CD14-positive monocyte (primary cell): Measurements from ENCODE around the gene MAP2K6. TPM values are rescaled to one million over a fixed set of nuclear protein-coding genes. Genes with fewer than 3 reads are reported as not detected.

Experiments
- DNase-seq, 3 donors: peaks; one replicate each; pipeline ENCODE4 v3.0.0-alpha.2; 2011 to 2022
- H2AFZ ChIP-seq: 2 replicates; pipeline ENCODE4 v1.6.0; 2012; ENCODE audit warnings: mild to moderate bottlenecking, low read depth, low read length, inconsistent platforms; ENCODE audit not compliant: insufficient read depth, poor library complexity, severe bottlenecking
- H3K27ac ChIP-seq, 2 donors: 1 replicate in 1 of 2; 2 replicates in 1 of 2; pipeline ENCODE4 v1.5.1; 2012 to 2013; ENCODE audit warnings: low read length in 2 of 2, control low read depth in 1 of 2, inconsistent platforms in 1 of 2, low read depth in 1 of 2, mild to moderate bottlenecking in 1 of 2
- H3K27me3 ChIP-seq, 2 donors: one replicate each; pipeline versions ENCODE4 v1.6.0 to v1.6.1; 2011 to 2013; ENCODE audit warnings: low read length in 2 of 2; ENCODE audit not compliant: control insufficient read depth in 2 of 2, insufficient read depth in 2 of 2
- H3K36me3 ChIP-seq, 2 donors: replicated peaks in 1 of 2; 1 replicate in 1 of 2; 2 replicates in 1 of 2; pipeline versions ENCODE4 v1.5.1 to v1.6.1; 2012 to 2013; ENCODE audit warnings: low read length in 2 of 2, control low read depth in 1 of 2, inconsistent platforms in 1 of 2, mild to moderate bottlenecking in 1 of 2; ENCODE audit not compliant: insufficient read depth in 2 of 2, control insufficient read depth in 1 of 2
- H3K4me1 ChIP-seq, 2 donors: 1 replicate in 1 of 2; 2 replicates in 1 of 2; pipeline versions ENCODE4 v1.5.1 to v1.6.1; 2012 to 2013; ENCODE audit warnings: low read length in 2 of 2, control low read depth in 1 of 2, inconsistent platforms in 1 of 2, mild to moderate bottlenecking in 1 of 2, moderate library complexity in 1 of 2; ENCODE audit not compliant: insufficient read depth in 2 of 2, control insufficient read depth in 1 of 2
- H3K4me2 ChIP-seq: replicated peaks from 2 replicates; pipeline ENCODE3; 2012; ENCODE audit warnings: low read length, moderate library complexity, mild to moderate bottlenecking; ENCODE audit not compliant: poor library complexity, severe bottlenecking; ENCODE audit errors: extremely low read depth
- H3K4me3 ChIP-seq, 3 experiments: fragments of 200-600 bp in 1 of 3; sonication (generic) in 1 of 3; replicated peaks in 1 of 3; 1 replicate in 2 of 3; 2 replicates in 1 of 3; pipeline ENCODE4 v1.5.1; 2011 to 2013; ENCODE audit warnings: low read length in 3 of 3, mild to moderate bottlenecking in 3 of 3, control low read depth in 2 of 3, low read depth in 2 of 3, inconsistent platforms in 1 of 3, moderate library complexity in 1 of 3
- H3K79me2 ChIP-seq: 2 replicates; pipeline ENCODE4 v1.6.0; 2012; ENCODE audit warnings: mild to moderate bottlenecking, control low read depth, inconsistent platforms, low read length, moderate library complexity; ENCODE audit not compliant: insufficient read depth
- H3K9ac ChIP-seq: 2 replicates; pipeline ENCODE4 v1.6.0; 2017; ENCODE audit warnings: low read length, mild to moderate bottlenecking; ENCODE audit not compliant: insufficient read depth, poor library complexity, severe bottlenecking
- H3K9me3 ChIP-seq, 2 donors: replicated peaks in 1 of 2; 1 replicate in 1 of 2; 2 replicates in 1 of 2; pipeline versions ENCODE4 v1.5.1 to v1.6.1; 2012 to 2013; ENCODE audit warnings: low read length in 2 of 2, control low read depth in 1 of 2; ENCODE audit not compliant: control insufficient read depth in 1 of 2, insufficient read depth in 1 of 2
- H4K20me1 ChIP-seq: 2 replicates; pipeline ENCODE4 v1.6.0; 2012; ENCODE audit warnings: mild to moderate bottlenecking, low read length, control low read depth, moderate library complexity; ENCODE audit not compliant: insufficient read depth
- H3K27ac Mint-ChIP-seq, 7 donors: one replicate each; pipeline ENCODE4 v1.8.0; 2020; ENCODE audit warnings: mild to moderate bottlenecking in 7 of 7, mixed read lengths in 7 of 7, moderate library complexity in 6 of 7, inconsistent platforms in 2 of 7
- H3K27me3 Mint-ChIP-seq, 3 donors: one replicate each; pipeline ENCODE4 v1.8.0; 2021 to 2022; ENCODE audit warnings: low read depth in 3 of 3, mild to moderate bottlenecking in 3 of 3, mixed read lengths in 3 of 3, moderate library complexity in 3 of 3, inconsistent platforms in 1 of 3
- H3K36me3 Mint-ChIP-seq, 2 donors: one replicate each; pipeline ENCODE4 v1.8.0; 2020; ENCODE audit warnings: mixed read lengths in 2 of 2, inconsistent platforms in 1 of 2, mild to moderate bottlenecking in 1 of 2
- H3K4me1 Mint-ChIP-seq: one replicate; pipeline ENCODE4 v1.8.0; 2020; ENCODE audit warnings: mild to moderate bottlenecking, mixed read lengths
- H3K4me3 Mint-ChIP-seq, 2 donors: one replicate each; pipeline ENCODE4 v1.8.0; 2020; ENCODE audit warnings: mild to moderate bottlenecking in 2 of 2, mixed read lengths in 2 of 2, moderate library complexity in 1 of 2
- H3K9me3 Mint-ChIP-seq, 7 donors: one replicate each; pipeline ENCODE4 v1.8.0; 2020 to 2022; ENCODE audit warnings: mixed read lengths in 7 of 7, mild to moderate bottlenecking in 6 of 7, moderate library complexity in 6 of 7, inconsistent platforms in 2 of 7
- WGBS: methylation state at CpG from one replicate; pipeline ENCODE4 v1.1.5; 2013; ENCODE audit warnings: missing lambda C conversion rate; ENCODE audit not compliant: insufficient coverage; 5-methylcytosine and 5-hydroxymethylcytosine counted together
- intact Hi-C, 2 donors: fragments of 100-400 bp; cut with micrococcal nuclease; formaldehyde crosslinking; loops; one replicate each; pipeline versions ENCODE4 v1.15.0 to v1.15.1; 2023
- polyA plus RNA-seq, 3 donors: library from polyadenylated mRNA; depleted of rRNA in 1 of 3; unstranded in 2 of 3; stranded (reverse) in 1 of 3; fragments of 300-500 nt in 2 of 3; fragments of >200 nt in 1 of 3; fragmentation: Illumina TruSeq in 2 of 3; gene quantifications; 1 replicate in 2 of 3; 2 replicates in 1 of 3; pipeline ENCODE4 v1.2.3, GENCODE V29; 2012 to 2021
- TF ChIP-seq, protein P1 (sequence below): fragments of 200-600 bp; IDR thresholded peaks from one replicate; pipeline ENCODE4 v1.8.0; 2022; ENCODE audit warnings: antibody characterized with exemption, mild to moderate bottlenecking

MAP2K6 gene
- polyA plus RNA-seq, 3 donors: 13.5 to 28.9 (median 18.5) TPM

DNA sequence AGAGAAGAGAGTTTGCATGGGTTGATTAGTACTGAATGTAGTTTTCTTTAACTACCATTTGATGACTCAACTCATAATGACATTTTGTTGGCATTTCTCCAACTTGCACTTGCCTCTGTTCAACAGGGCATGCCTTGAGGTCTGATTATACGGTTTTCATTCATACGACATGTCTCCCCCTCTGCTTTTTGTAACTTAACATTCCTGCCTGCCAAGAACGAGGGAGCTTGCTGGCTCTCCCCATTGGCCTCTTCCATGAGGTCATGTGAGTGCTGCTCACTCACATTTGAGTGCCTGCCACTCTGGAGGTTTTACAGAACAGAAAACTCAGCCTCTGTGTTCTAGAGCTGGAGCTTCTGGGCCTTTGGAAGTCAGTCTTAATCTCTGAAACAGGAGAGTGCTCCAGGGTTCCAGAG, 19.7 kb downstream of the MAP2K6 start:
- peak overlapping the region in 1 of 7 donors; percentile 65 for H3K27ac Mint-ChIP-seq
- intact Hi-C loops: no loop called here

DNA sequence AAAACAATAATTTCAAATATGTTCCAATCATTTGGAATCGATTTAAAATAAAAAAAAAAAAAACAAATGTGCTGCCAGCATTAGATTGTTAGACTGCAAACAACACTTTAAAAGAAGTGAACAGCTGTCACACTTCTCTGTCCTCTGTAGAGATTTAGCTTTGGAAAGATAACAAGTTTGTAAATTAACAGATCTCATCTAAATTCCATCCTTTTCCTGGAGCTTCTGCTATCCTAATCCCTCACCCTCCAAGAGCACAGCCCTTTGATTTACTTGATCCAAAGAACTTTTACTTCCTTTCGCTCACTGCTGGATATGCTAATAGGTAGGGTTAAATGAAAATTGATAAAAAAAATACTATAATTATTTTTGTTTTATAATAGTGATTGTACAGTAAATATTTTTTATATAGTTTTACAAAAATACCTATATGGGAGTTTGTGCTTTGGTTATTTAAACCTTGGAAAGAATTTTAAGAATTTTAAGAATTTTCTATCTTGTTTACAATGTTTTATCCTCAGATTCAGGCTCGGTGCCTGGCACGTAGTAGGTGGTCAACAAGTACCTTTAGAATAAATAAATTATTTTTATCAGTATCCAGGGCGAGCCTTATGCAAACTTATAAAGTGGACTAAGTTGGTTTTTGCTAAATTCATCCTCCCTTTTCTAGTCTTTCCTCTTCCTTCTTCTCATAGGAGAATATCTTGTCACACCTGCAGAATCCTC, 21.6 kb downstream of the MAP2K6 start:
- intact Hi-C loops: no loop called here
- no peaks in the 10 kb centered on the region for H3K27me3 Mint-ChIP-seq
- no peak for DNase-seq
- H3K27me3 ChIP-seq: no peaks in the 10 kb centered on the region
- H3K4me2 ChIP-seq: no peak overlapping the region
- H3K9ac ChIP-seq: no peak overlapping the region
- no peak overlapping the region for H3K4me3 Mint-ChIP-seq
- H3K27ac Mint-ChIP-seq: no peak overlapping the region
- H3K36me3 Mint-ChIP-seq: peaks cover 10 to 12% of the 10 kb centered on the region in 2 donors
- H3K79me2 ChIP-seq: no peaks in the 10 kb centered on the region
- H3K4me3 ChIP-seq: no peak overlapping the region
- whole genome bisulfite sequencing: no CpG with 5 or more reads among the region's 5 CpGs
- H3K27ac ChIP-seq: no peak overlapping the region
- H4K20me1 ChIP-seq: no peaks in the 10 kb centered on the region
- H3K9me3 ChIP-seq: peaks cover 0 to 6% of the 10 kb centered on the region in 2 donors
- peaks cover 0 to 11% (median 8%) of the 10 kb centered on the region in 7 donors for H3K9me3 Mint-ChIP-seq
- peaks cover 0 to under 1% of the 10 kb centered on the region in 2 donors for H3K4me1 ChIP-seq
- H2AFZ ChIP-seq: no peak overlapping the region
- TF ChIP-seq, protein P1, sequence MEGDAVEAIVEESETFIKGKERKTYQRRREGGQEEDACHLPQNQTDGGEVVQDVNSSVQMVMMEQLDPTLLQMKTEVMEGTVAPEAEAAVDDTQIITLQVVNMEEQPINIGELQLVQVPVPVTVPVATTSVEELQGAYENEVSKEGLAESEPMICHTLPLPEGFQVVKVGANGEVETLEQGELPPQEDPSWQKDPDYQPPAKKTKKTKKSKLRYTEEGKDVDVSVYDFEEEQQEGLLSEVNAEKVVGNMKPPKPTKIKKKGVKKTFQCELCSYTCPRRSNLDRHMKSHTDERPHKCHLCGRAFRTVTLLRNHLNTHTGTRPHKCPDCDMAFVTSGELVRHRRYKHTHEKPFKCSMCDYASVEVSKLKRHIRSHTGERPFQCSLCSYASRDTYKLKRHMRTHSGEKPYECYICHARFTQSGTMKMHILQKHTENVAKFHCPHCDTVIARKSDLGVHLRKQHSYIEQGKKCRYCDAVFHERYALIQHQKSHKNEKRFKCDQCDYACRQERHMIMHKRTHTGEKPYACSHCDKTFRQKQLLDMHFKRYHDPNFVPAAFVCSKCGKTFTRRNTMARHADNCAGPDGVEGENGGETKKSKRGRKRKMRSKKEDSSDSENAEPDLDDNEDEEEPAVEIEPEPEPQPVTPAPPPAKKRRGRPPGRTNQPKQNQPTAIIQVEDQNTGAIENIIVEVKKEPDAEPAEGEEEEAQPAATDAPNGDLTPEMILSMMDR: no peak
- H3K36me3 ChIP-seq: no peaks in the 10 kb centered on the region
- no peaks in the 10 kb centered on the region for H3K4me1 Mint-ChIP-seq

More for the DNA sequence above, 19.7 kb downstream of the MAP2K6 start:
- H3K36me3 Mint-ChIP-seq: peaks cover 9 to 10% of the 10 kb centered on the region in 2 donors
- H3K4me3 Mint-ChIP-seq: no peak overlapping the region
- H3K27ac ChIP-seq: no peak overlapping the region
- H3K4me2 ChIP-seq: no peak overlapping the region
- DNase-seq: no peak
- H3K27me3 Mint-ChIP-seq: peaks cover 0 to 3% (median 0%) of the 10 kb centered on the region in 3 donors
- no peaks in the 10 kb centered on the region for H3K27me3 ChIP-seq
- WGBS: 100% methylated on average over 3 of the region's 3 CpGs
- TF ChIP-seq, protein P1: no peak
- no peaks in the 10 kb centered on the region for H3K9me3 Mint-ChIP-seq
- no peak overlapping the region for H2AFZ ChIP-seq
- peaks cover 18% of the 10 kb centered on the region for H3K4me1 Mint-ChIP-seq
- peaks cover 12 to 20% of the 10 kb centered on the region in 2 donors for H3K4me1 ChIP-seq
- no peak overlapping the region for H3K4me3 ChIP-seq
- H4K20me1 ChIP-seq: no peaks in the 10 kb centered on the region
- no peaks in the 10 kb centered on the region for H3K79me2 ChIP-seq
- no peaks in the 10 kb centered on the region for H3K36me3 ChIP-seq
- no peak overlapping the region for H3K9ac ChIP-seq
- no peaks in the 10 kb centered on the region for H3K9me3 ChIP-seq
